Endodermal cell (in vitro differentiated cells): ENCODE measurements around the gene LMO1. TPM values are rescaled to one million over a fixed set of nuclear protein-coding genes. Genes with fewer than 3 reads are reported as not detected.

Source experiments
- DNase-seq: peaks from one replicate; pipeline ENCODE4 v3.0.0-alpha.2; 2017
- H3K27ac ChIP-seq: 2 replicates; pipeline ENCODE4 v1.5.1; 2013; ENCODE audit warnings: mild to moderate bottlenecking, low read depth, low read length, moderate library complexity
- H3K27me3 ChIP-seq: 2 replicates; pipeline ENCODE4 v1.6.1; 2013; ENCODE audit warnings: mild to moderate bottlenecking, low read length, moderate library complexity; ENCODE audit not compliant: insufficient read depth, control insufficient read depth, poor library complexity, severe bottlenecking
- H3K36me3 ChIP-seq: 2 replicates; pipeline ENCODE4 v1.7.0; 2013; ENCODE audit warnings: mild to moderate bottlenecking, low read length, moderate library complexity; ENCODE audit not compliant: control insufficient read depth, insufficient read depth
- H3K4me1 ChIP-seq: one replicate; pipeline ENCODE4 v1.7.0; 2013; ENCODE audit warnings: low read length; ENCODE audit not compliant: control insufficient read depth, insufficient read depth
- H3K4me3 ChIP-seq: 2 replicates; pipeline ENCODE4 v1.5.1; 2013; ENCODE audit warnings: mild to moderate bottlenecking, low read length, moderate library complexity
- H3K9ac ChIP-seq: 2 replicates; pipeline ENCODE4 v1.6.1; 2013; ENCODE audit warnings: mild to moderate bottlenecking, low read length, moderate library complexity; ENCODE audit not compliant: poor library complexity, severe bottlenecking; ENCODE audit errors: extremely low read depth
- H3K9me3 ChIP-seq: 2 replicates; pipeline ENCODE4 v1.6.1; 2013; ENCODE audit warnings: mild to moderate bottlenecking, low read length, moderate library complexity; ENCODE audit not compliant: control insufficient read depth
- H3K27ac Mint-ChIP-seq: 2 replicates; pipeline ENCODE4 v1.8.0; 2020; ENCODE audit warnings: mixed read lengths
- H3K27me3 Mint-ChIP-seq: 2 replicates; pipeline ENCODE4 v1.8.0; 2021; ENCODE audit warnings: mild to moderate bottlenecking, mixed read lengths; ENCODE audit not compliant: insufficient read depth
- H3K36me3 Mint-ChIP-seq: 2 replicates; pipeline ENCODE4 v1.8.0; 2020; ENCODE audit warnings: low read depth, mixed read lengths
- H3K4me1 Mint-ChIP-seq: 2 replicates; pipeline ENCODE4 v1.8.0; 2020; ENCODE audit warnings: mixed read lengths
- H3K4me3 Mint-ChIP-seq: 2 replicates; pipeline ENCODE4 v1.8.0; 2020; ENCODE audit warnings: mild to moderate bottlenecking, moderate library complexity, mixed read lengths
- H3K9me3 Mint-ChIP-seq: 2 replicates; pipeline ENCODE4 v1.8.0; 2020; ENCODE audit warnings: mild to moderate bottlenecking, mixed read lengths
- CTCF ChIP-seq: fragments of 200-600 bp; sonication (generic); conservative IDR thresholded peaks from 2 replicates; pipeline ENCODE4 v1.5.0; 2021; ENCODE audit warnings: antibody characterized with exemption, mild to moderate bottlenecking
- WGBS, 2 experiments: methylation state at CpG; one replicate each; pipeline versions ENCODE4 v1.1.5 to v1.1.7; 2013; ENCODE audit warnings: missing lambda C conversion rate in 2 of 2, mixed read lengths in 1 of 2; ENCODE audit not compliant: insufficient coverage in 1 of 2, insufficient read length in 1 of 2; 5-methylcytosine and 5-hydroxymethylcytosine counted together
- total RNA-seq, 2 donors: library from RNA; stranded (reverse); fragmentation: NEBNext Ultra II Directional in 1 of 2; extraction: Animal tissue kit (Norgen Biotek cat#: 25700) in 1 of 2; gene quantifications; 2 replicates in 1 of 2; 3 replicates in 1 of 2; pipeline ENCODE4 v1.2.1, GENCODE V29; 2021

Gene LMO1
- total RNA-seq, 2 donors from 2014 or later: 0.46 TPM; not detected in 1

GRCh38 chr11:8180469-8180868, 83.2 kb downstream of the LMO1 start:
- Histone ChIP-seq H3K9ac (no peak overlapping the region), H3K27me3 (no peaks in the 10 kb centered on the region), H3K4me1 (peaks cover 4% of the 10 kb centered on the region), H3K27ac (no peak overlapping the region), H3K36me3 (no peaks in the 10 kb centered on the region), H3K9me3 (no peaks in the 10 kb centered on the region), H3K4me3 (no peak overlapping the region)
- H3K36me3 Mint-ChIP-seq: no peaks in the 10 kb centered on the region
- 59 to 65% methylated on average over 4 of the region's 4 CpGs for WGBS, 2 experiments
- H3K27ac Mint-ChIP-seq: no peak overlapping the region
- TF ChIP-seq CTCF: peak; percentile 58
- H3K4me1 Mint-ChIP-seq: peaks cover 14% of the 10 kb centered on the region
- peaks cover 10% of the 10 kb centered on the region for H3K27me3 Mint-ChIP-seq
- peak; percentile 78 for DNase-seq
- no peak overlapping the region for H3K4me3 Mint-ChIP-seq
- peaks cover 4% of the 10 kb centered on the region for H3K9me3 Mint-ChIP-seq

GRCh38 chr11:8178297-8178696, 85.4 kb downstream of the LMO1 start:
- peaks cover 24% of the 10 kb centered on the region for H3K27me3 Mint-ChIP-seq
- H3K36me3 Mint-ChIP-seq: no peaks in the 10 kb centered on the region
- H3K4me3 Mint-ChIP-seq: no peak overlapping the region
- TF ChIP-seq CTCF: no peak
- no peaks in the 10 kb centered on the region for H3K9me3 Mint-ChIP-seq
- H3K4me1 ChIP-seq: peaks cover 4% of the 10 kb centered on the region
- no peak overlapping the region for H3K9ac ChIP-seq
- no peak overlapping the region for H3K27ac ChIP-seq
- H3K9me3 ChIP-seq: no peaks in the 10 kb centered on the region
- peaks cover 14% of the 10 kb centered on the region for H3K4me1 Mint-ChIP-seq
- peak; percentile 59 for DNase-seq
- H3K27ac Mint-ChIP-seq: peak overlapping the region; percentile 65
- no peaks in the 10 kb centered on the region for H3K36me3 ChIP-seq
- no peaks in the 10 kb centered on the region for H3K27me3 ChIP-seq
- no peak overlapping the region for H3K4me3 ChIP-seq
- 75% methylated on average over 1 of the region's 1 CpG; no CpG with 5 or more reads in 1 of the 2 experiments for WGBS, 2 experiments

- no peak overlapping the region for H3K4me3 ChIP-seq
- no peak overlapping the region for H3K9ac ChIP-seq
- H3K36me3 ChIP-seq: no peaks in the 10 kb centered on the region
- 61 to 76% methylated on average over 3 to 4 of the region's 5 CpGs for WGBS, 2 experiments
- H3K9me3 ChIP-seq: no peaks in the 10 kb centered on the region
- H3K27ac ChIP-seq: no peak overlapping the region
- Mint-ChIP-seq H3K4me1 (peaks cover 14% of the 10 kb centered on the region), H3K36me3 (no peaks in the 10 kb centered on the region), H3K27me3 (peaks cover 24% of the 10 kb centered on the region), H3K4me3 (no peak overlapping the region), H3K9me3 (no peaks in the 10 kb centered on the region), H3K27ac (no peak overlapping the region)
- no peaks in the 10 kb centered on the region for H3K27me3 ChIP-seq
- no peak for TF ChIP-seq CTCF
- no peak for DNase-seq
- H3K4me1 ChIP-seq: peaks cover 4% of the 10 kb centered on the region
Measured at GRCh38 chr11:8177136-8177535, 86.5 kb downstream of the LMO1 start.

Other genes starting within 250 kb of the LMO1 start
- 10 to 100 TPM; 15.8 to 29.9 TPM for gene TUB, start 182.7 kb downstream of the LMO1 start, total RNA-seq
- gene RIC3, start 94.9 kb downstream of the LMO1 start, total RNA-seq: 10 to 100 TPM; 23.5 to 25.3 TPM